A673 (cell line): Measurements from ENCODE around the gene SREBF2.

Source experiments
- CTCF ChIP-seq: fragments of 300-800, 200-600 bp; sonication (generic); conservative IDR thresholded peaks from 2 replicates; pipeline ENCODE4 v1.5.1; 2017; ENCODE audit warnings: low read depth, mild to moderate bottlenecking, antibody characterized with exemption, low read length, moderate library complexity, mixed read lengths
- EZH2 ChIP-seq: fragments of 200-600 bp; sonication (generic); IDR thresholded peaks from 2 replicates; pipeline ENCODE4 v1.6.1; 2017; ENCODE audit warnings: borderline replicate concordance, low read depth, mild to moderate bottlenecking, mixed read lengths, antibody characterized with exemption, low read length; ENCODE audit not compliant: poor library complexity, severe bottlenecking

- TF ChIP-seq CTCF (no peak), EZH2 (no peak)
Measured at GRCh38 chr22:41798736-41799135, 34.2 kb upstream of the SREBF2 start.
